ENCODE measurements around the gene EXD2.
"Not testable (repeated sequence)": the region's sequence is repeated elsewhere in the genome, so short reads cannot be mapped to it uniquely, and the experiment has no call there.

Gene EXD2

GRCh38 chr14:69204753-69205152 lies 13.5 kb downstream of the EXD2 start:
- no peaks in the 10 kb centered on the region for H3K27me3 ChIP-seq (ENCODE audit: control insufficient read depth, insufficient read depth, low read length)
- H3K36me3 ChIP-seq (ENCODE audit: control insufficient read depth, low read depth, low read length) = peaks cover under 1% of the 10 kb centered on the region
- H3K9ac ChIP-seq (ENCODE audit: low read length) = no peak overlapping the region
- H3K4me1 ChIP-seq (ENCODE audit: control insufficient read depth, low read depth, low read length) = no peaks in the 10 kb centered on the region
- no peak overlapping the region for H3K4me3 ChIP-seq (ENCODE audit: low read length)
- no peak overlapping the region for H3K27ac ChIP-seq (ENCODE audit: low read length)
- H3K9me3 ChIP-seq (ENCODE audit: control insufficient read depth, low read depth, low read length) = no peaks in the 10 kb centered on the region

GRCh38 chr14:69207435-69208041 lies 16.2 kb downstream of the EXD2 start:
- Histone ChIP-seq H3K9me3 (ENCODE audit: control insufficient read depth, low read depth, low read length) (no peaks in the 10 kb centered on the region), H3K27ac (ENCODE audit: low read length) (no peak overlapping the region), H3K4me3 (ENCODE audit: low read length) (no peak overlapping the region), H3K27me3 (ENCODE audit: control insufficient read depth, insufficient read depth, low read length) (no peaks in the 10 kb centered on the region), H3K36me3 (ENCODE audit: control insufficient read depth, low read depth, low read length) (peaks cover 4% of the 10 kb centered on the region), H3K4me1 (ENCODE audit: control insufficient read depth, low read depth, low read length) (no peaks in the 10 kb centered on the region), H3K9ac (ENCODE audit: low read length) (no peak overlapping the region)

- no peak overlapping the region for H3K27ac ChIP-seq (ENCODE audit: low read length)
- no peaks in the 10 kb centered on the region for H3K27me3 ChIP-seq (ENCODE audit: control insufficient read depth, insufficient read depth, low read length)
- H3K4me3 ChIP-seq (ENCODE audit: low read length) = no peak overlapping the region
- no peaks in the 10 kb centered on the region for H3K4me1 ChIP-seq (ENCODE audit: control insufficient read depth, low read depth, low read length)
- no peak overlapping the region for H3K9ac ChIP-seq (ENCODE audit: low read length)
- H3K36me3 ChIP-seq (ENCODE audit: control insufficient read depth, low read depth, low read length) = peaks cover 4% of the 10 kb centered on the region
- no peaks in the 10 kb centered on the region for H3K9me3 ChIP-seq (ENCODE audit: control insufficient read depth, low read depth, low read length)
Measured at GRCh38 chr14:69208666-69209065, 17.4 kb downstream of the EXD2 start.

- no peak overlapping the region for H3K27ac ChIP-seq (ENCODE audit: low read length)
- no peak overlapping the region for H3K9ac ChIP-seq (ENCODE audit: low read length)
- H3K36me3 ChIP-seq (ENCODE audit: control insufficient read depth, low read depth, low read length) = peaks cover 4% of the 10 kb centered on the region
- H3K4me3 ChIP-seq (ENCODE audit: low read length) = no peak overlapping the region
- no peaks in the 10 kb centered on the region for H3K27me3 ChIP-seq (ENCODE audit: control insufficient read depth, insufficient read depth, low read length)
- no peaks in the 10 kb centered on the region for H3K4me1 ChIP-seq (ENCODE audit: control insufficient read depth, low read depth, low read length)
- no peaks in the 10 kb centered on the region for H3K9me3 ChIP-seq (ENCODE audit: control insufficient read depth, low read depth, low read length)
Measured at GRCh38 chr14:69214393-69214792, 23.1 kb downstream of the EXD2 start.

GRCh38 chr14:69217663-69218062 lies 26.4 kb downstream of the EXD2 start:
- H3K27me3 ChIP-seq (ENCODE audit: control insufficient read depth, insufficient read depth, low read length); H3K36me3 ChIP-seq (ENCODE audit: control insufficient read depth, low read depth, low read length); H3K9me3 ChIP-seq (ENCODE audit: control insufficient read depth, low read depth, low read length); H3K4me1 ChIP-seq (ENCODE audit: control insufficient read depth, low read depth, low read length); H3K27ac ChIP-seq (ENCODE audit: low read length); H3K4me3 ChIP-seq (ENCODE audit: low read length); H3K9ac ChIP-seq (ENCODE audit: low read length): not testable (repeated sequence)

- H3K4me1 ChIP-seq (ENCODE audit: control insufficient read depth, low read depth, low read length) = peaks cover 7% of the 10 kb centered on the region
- H3K4me3 ChIP-seq (ENCODE audit: low read length) = no peak overlapping the region
- no peak overlapping the region for H3K9ac ChIP-seq (ENCODE audit: low read length)
- no peaks in the 10 kb centered on the region for H3K9me3 ChIP-seq (ENCODE audit: control insufficient read depth, low read depth, low read length)
- peaks cover 2% of the 10 kb centered on the region for H3K36me3 ChIP-seq (ENCODE audit: control insufficient read depth, low read depth, low read length)
- no peaks in the 10 kb centered on the region for H3K27me3 ChIP-seq (ENCODE audit: control insufficient read depth, insufficient read depth, low read length)
- H3K27ac ChIP-seq (ENCODE audit: low read length) = no peak overlapping the region
Measured at GRCh38 chr14:69224946-69225345, 33.6 kb downstream of the EXD2 start.

- Histone ChIP-seq H3K4me3 (ENCODE audit: low read length) (no peak overlapping the region), H3K9me3 (ENCODE audit: control insufficient read depth, low read depth, low read length) (no peaks in the 10 kb centered on the region), H3K4me1 (ENCODE audit: control insufficient read depth, low read depth, low read length) (peaks cover 7% of the 10 kb centered on the region), H3K9ac (ENCODE audit: low read length) (no peak overlapping the region), H3K36me3 (ENCODE audit: control insufficient read depth, low read depth, low read length) (peaks cover 9% of the 10 kb centered on the region), H3K27me3 (ENCODE audit: control insufficient read depth, insufficient read depth, low read length) (no peaks in the 10 kb centered on the region), H3K27ac (ENCODE audit: low read length) (no peak overlapping the region)
Measured at GRCh38 chr14:69226178-69226577, 34.9 kb downstream of the EXD2 start.

- Histone ChIP-seq H3K4me1 (ENCODE audit: control insufficient read depth, low read depth, low read length) (peaks cover 7% of the 10 kb centered on the region), H3K36me3 (ENCODE audit: control insufficient read depth, low read depth, low read length) (peaks cover 13% of the 10 kb centered on the region)
Measured at GRCh38 chr14:69226736-69227135, 35.4 kb downstream of the EXD2 start.

GRCh38 chr14:69231486-69231885 lies 40.2 kb downstream of the EXD2 start:
- Histone ChIP-seq H3K27me3 (ENCODE audit: control insufficient read depth, insufficient read depth, low read length) (no peaks in the 10 kb centered on the region), H3K9ac (ENCODE audit: low read length) (no peak overlapping the region), H3K4me1 (ENCODE audit: control insufficient read depth, low read depth, low read length) (no peaks in the 10 kb centered on the region), H3K4me3 (ENCODE audit: low read length) (no peak overlapping the region), H3K9me3 (ENCODE audit: control insufficient read depth, low read depth, low read length) (no peaks in the 10 kb centered on the region), H3K27ac (ENCODE audit: low read length) (no peak overlapping the region), H3K36me3 (ENCODE audit: control insufficient read depth, low read depth, low read length) (peaks cover 30% of the 10 kb centered on the region)

More at GRCh38 chr14:69226736-69227135, 35.4 kb downstream of the EXD2 start:
- Histone ChIP-seq H3K4me3 (ENCODE audit: low read length) (no peak overlapping the region), H3K27me3 (ENCODE audit: control insufficient read depth, insufficient read depth, low read length) (no peaks in the 10 kb centered on the region), H3K9me3 (ENCODE audit: control insufficient read depth, low read depth, low read length) (no peaks in the 10 kb centered on the region), H3K9ac (ENCODE audit: low read length) (no peak overlapping the region), H3K27ac (ENCODE audit: low read length) (no peak overlapping the region)

- Histone ChIP-seq H3K27ac (ENCODE audit: low read length) (no peak overlapping the region), H3K4me3 (ENCODE audit: low read length) (no peak overlapping the region), H3K9me3 (ENCODE audit: control insufficient read depth, low read depth, low read length) (no peaks in the 10 kb centered on the region), H3K4me1 (ENCODE audit: control insufficient read depth, low read depth, low read length) (no peaks in the 10 kb centered on the region), H3K9ac (ENCODE audit: low read length) (no peak overlapping the region), H3K27me3 (ENCODE audit: control insufficient read depth, insufficient read depth, low read length) (no peaks in the 10 kb centered on the region), H3K36me3 (ENCODE audit: control insufficient read depth, low read depth, low read length) (peaks cover 39% of the 10 kb centered on the region)
Measured at GRCh38 chr14:69232388-69232787, 41.1 kb downstream of the EXD2 start.

GRCh38 chr14:69234106-69234505 lies 42.8 kb downstream of the EXD2 start:
- H3K9ac ChIP-seq (ENCODE audit: low read length) = no peak overlapping the region
- no peaks in the 10 kb centered on the region for H3K27me3 ChIP-seq (ENCODE audit: control insufficient read depth, insufficient read depth, low read length)
- no peak overlapping the region for H3K27ac ChIP-seq (ENCODE audit: low read length)
- no peaks in the 10 kb centered on the region for H3K4me1 ChIP-seq (ENCODE audit: control insufficient read depth, low read depth, low read length)
- H3K4me3 ChIP-seq (ENCODE audit: low read length) = no peak overlapping the region
- no peaks in the 10 kb centered on the region for H3K9me3 ChIP-seq (ENCODE audit: control insufficient read depth, low read depth, low read length)
- peaks cover 49% of the 10 kb centered on the region for H3K36me3 ChIP-seq (ENCODE audit: control insufficient read depth, low read depth, low read length)

- H3K4me3 ChIP-seq (ENCODE audit: low read length) = no peak overlapping the region
- peaks cover 44% of the 10 kb centered on the region for H3K36me3 ChIP-seq (ENCODE audit: control insufficient read depth, low read depth, low read length)
- no peaks in the 10 kb centered on the region for H3K27me3 ChIP-seq (ENCODE audit: control insufficient read depth, insufficient read depth, low read length)
- H3K4me1 ChIP-seq (ENCODE audit: control insufficient read depth, low read depth, low read length) = no peaks in the 10 kb centered on the region
- H3K27ac ChIP-seq (ENCODE audit: low read length) = no peak overlapping the region
- H3K9me3 ChIP-seq (ENCODE audit: control insufficient read depth, low read depth, low read length) = no peaks in the 10 kb centered on the region
- no peak overlapping the region for H3K9ac ChIP-seq (ENCODE audit: low read length)
Measured at GRCh38 chr14:69235708-69236107, 44.4 kb downstream of the EXD2 start.
